Esophagus muscularis mucosa (tissue), 3 donors: ENCODE results near the gene TOR4A.

Source experiments
- POLR2A ChIP-seq: fragments of 450-650 bp; IDR thresholded peaks from one replicate; pipeline ENCODE4 v1.6.1; 2017; ENCODE audit warnings: antibody characterized with exemption, moderate library complexity, mild to moderate bottlenecking, low read depth
- POLR2AphosphoS5 ChIP-seq, 2 donors: sonication (generic); formaldehyde crosslinking; IDR thresholded peaks; one replicate each; pipeline ENCODE4 v1.6.1; 2017; ENCODE audit warnings: antibody characterized with exemption in 2 of 2
- TF ChIP-seq, protein P1 (sequence below), 3 experiments: fragments of 200-600 bp in 2 of 3; fragments of 450-650 bp in 1 of 3; sonication (generic) in 2 of 3; IDR thresholded peaks; one replicate each; pipeline ENCODE4 v1.5.1; 2017 to 2019; ENCODE audit warnings: antibody characterized with exemption in 3 of 3, mild to moderate bottlenecking in 2 of 3, moderate library complexity in 1 of 3

GRCh38 chr9:137233143-137233980 lies 44.2 kb upstream of the TOR4A start:
- no peak for TF ChIP-seq POLR2A
- TF ChIP-seq, protein P1, sequence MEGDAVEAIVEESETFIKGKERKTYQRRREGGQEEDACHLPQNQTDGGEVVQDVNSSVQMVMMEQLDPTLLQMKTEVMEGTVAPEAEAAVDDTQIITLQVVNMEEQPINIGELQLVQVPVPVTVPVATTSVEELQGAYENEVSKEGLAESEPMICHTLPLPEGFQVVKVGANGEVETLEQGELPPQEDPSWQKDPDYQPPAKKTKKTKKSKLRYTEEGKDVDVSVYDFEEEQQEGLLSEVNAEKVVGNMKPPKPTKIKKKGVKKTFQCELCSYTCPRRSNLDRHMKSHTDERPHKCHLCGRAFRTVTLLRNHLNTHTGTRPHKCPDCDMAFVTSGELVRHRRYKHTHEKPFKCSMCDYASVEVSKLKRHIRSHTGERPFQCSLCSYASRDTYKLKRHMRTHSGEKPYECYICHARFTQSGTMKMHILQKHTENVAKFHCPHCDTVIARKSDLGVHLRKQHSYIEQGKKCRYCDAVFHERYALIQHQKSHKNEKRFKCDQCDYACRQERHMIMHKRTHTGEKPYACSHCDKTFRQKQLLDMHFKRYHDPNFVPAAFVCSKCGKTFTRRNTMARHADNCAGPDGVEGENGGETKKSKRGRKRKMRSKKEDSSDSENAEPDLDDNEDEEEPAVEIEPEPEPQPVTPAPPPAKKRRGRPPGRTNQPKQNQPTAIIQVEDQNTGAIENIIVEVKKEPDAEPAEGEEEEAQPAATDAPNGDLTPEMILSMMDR (IDR thresholded peaks at IDR 0.05) = no peak
- no peak for TF ChIP-seq POLR2AphosphoS5 (IDR thresholded peaks at IDR 0.05)
